SK-N-SH (cell line): ENCODE results near the gene MSH4. TPM values are rescaled to one million over a fixed set of nuclear protein-coding genes. Genes with fewer than 3 reads are reported as not detected.

Experiments used
- CTCF ChIA-PET: fragments of 300-600, 350-600 bp; formaldehyde crosslinking; extraction: SDS; loops from one replicate; lab custom pipeline; 2021; lab: Yijun Ruan, JAX
- POLR2A ChIA-PET: fragments of 350-600 bp; sonication (Branson Sonifier 250); formaldehyde crosslinking; extraction: SDS; loops from one replicate; lab custom pipeline; 2020; ENCODE audit warnings: antibody characterized with exemption, inconsistent platforms; lab: Yijun Ruan, JAX
- DNase-seq: peaks from one replicate; pipeline ENCODE4 v3.0.0; 2012
- H2AFZ ChIP-seq: fragments of 200-600 bp; sonication (generic); 2 replicates; pipeline ENCODE4 v1.8.1; 2016; ENCODE audit warnings: antibody characterized with exemption, mild to moderate bottlenecking, low read depth
- H3F3A ChIP-seq: fragments of 200-600 bp; sonication (generic); replicated peaks from 2 replicates; pipeline ENCODE3; 2016; ENCODE audit warnings: antibody characterized with exemption, mild to moderate bottlenecking; ENCODE audit not compliant: insufficient read depth
- H3K27ac ChIP-seq, 2 experiments: fragments of 200-500 bp in 1 of 2; fragments of 200-600 bp in 1 of 2; sonication (Bioruptor generic) in 1 of 2; sonication (generic), shearing (Covaris generic) in 1 of 2; 2 replicates each; pipeline versions ENCODE4 v1.5.1 to v1.6.1; 2014 to 2016; ENCODE audit warnings: low read depth in 2 of 2, inconsistent platforms in 1 of 2, low read length in 1 of 2, mild to moderate bottlenecking in 1 of 2, mixed read lengths in 1 of 2
- H3K27me3 ChIP-seq: fragments of 200-600 bp; sonication (generic), shearing (Covaris generic); 2 replicates; pipeline ENCODE4 v1.6.1; 2016; ENCODE audit warnings: mixed run types; ENCODE audit not compliant: insufficient read depth
- H3K36me3 ChIP-seq, 2 experiments: fragments of 200-500 bp in 1 of 2; fragments of 200-600 bp in 1 of 2; sonication (Bioruptor generic) in 1 of 2; sonication (generic) in 1 of 2; replicated peaks in 1 of 2; 2 replicates each; pipeline versions ENCODE3 to v1.5.1; 2014 to 2016; ENCODE audit warnings: low read length in 1 of 2, mild to moderate bottlenecking in 1 of 2; ENCODE audit not compliant: insufficient read depth in 2 of 2, control insufficient read depth in 1 of 2
- H3K4me1 ChIP-seq, 2 experiments: fragments of 200-500 bp in 1 of 2; fragments of 200-600 bp in 1 of 2; sonication (Bioruptor generic) in 1 of 2; sonication (generic), shearing (Covaris generic) in 1 of 2; 2 replicates each; pipeline versions ENCODE4 v1.5.1 to v1.6.1; 2014 to 2016; ENCODE audit warnings: low read depth in 1 of 2, low read length in 1 of 2, mixed run types in 1 of 2; ENCODE audit not compliant: insufficient read depth in 2 of 2, control insufficient read depth in 1 of 2
- H3K4me2 ChIP-seq: fragments of 200-600 bp; sonication (generic), shearing (Covaris generic); 2 replicates; pipeline ENCODE4 v1.6.1; 2017; ENCODE audit warnings: mixed run types
- H3K4me3 ChIP-seq, 2 experiments: fragments of 200-500 bp in 1 of 2; fragments of 200-600 bp in 1 of 2; sonication (Bioruptor generic) in 1 of 2; sonication (generic), shearing (Covaris generic) in 1 of 2; 2 replicates each; pipeline versions ENCODE4 v1.5.1 to v1.8.1; 2014 to 2016; ENCODE audit warnings: low read depth in 2 of 2, inconsistent platforms in 1 of 2, low read length in 1 of 2, mild to moderate bottlenecking in 1 of 2, mixed read lengths in 1 of 2, moderate library complexity in 1 of 2
- H3K79me2 ChIP-seq: fragments of 200-600 bp; sonication (generic); 2 replicates; pipeline ENCODE4 v1.8.1; 2017; ENCODE audit warnings: mild to moderate bottlenecking; ENCODE audit not compliant: insufficient read depth
- H3K9ac ChIP-seq: fragments of 200-600 bp; sonication (generic); 2 replicates; pipeline ENCODE4 v1.6.1; 2017; ENCODE audit warnings: mixed run types
- H3K9me2 ChIP-seq: fragments of 200-600 bp; sonication (generic); 2 replicates; pipeline ENCODE4 v1.6.1; 2017; ENCODE audit warnings: mixed run types
- H3K9me3 ChIP-seq: fragments of 200-600 bp; sonication (generic); 2 replicates; pipeline ENCODE4 v1.6.1; 2017; ENCODE audit warnings: mixed run types, mild to moderate bottlenecking, moderate library complexity
- H4K20me1 ChIP-seq: fragments of 200-600 bp; sonication (generic); 2 replicates; pipeline ENCODE4 v1.6.1; 2017; ENCODE audit warnings: mild to moderate bottlenecking, mixed run types; ENCODE audit not compliant: insufficient read depth
- CTCF ChIP-seq: fragments of 200-600 bp; sonication (generic); IDR thresholded peaks from 2 replicates; pipeline ENCODE4 v1.6.1; 2017; ENCODE audit warnings: antibody characterized with exemption, mild to moderate bottlenecking, moderate library complexity
- FOSL2 ChIP-seq: IDR thresholded peaks from 2 replicates; pipeline ENCODE4 v1.4.0; 2012; ENCODE audit warnings: low read depth, mild to moderate bottlenecking, moderate library complexity, borderline replicate concordance
- FOXM1 ChIP-seq: IDR thresholded peaks from 2 replicates; pipeline ENCODE4 v1.4.0; 2012; ENCODE audit warnings: low read depth, mild to moderate bottlenecking
- GABPA ChIP-seq: IDR thresholded peaks from 2 replicates; pipeline ENCODE4 v1.4.0; 2012; ENCODE audit warnings: low read depth, mild to moderate bottlenecking
- JUND ChIP-seq: IDR thresholded peaks from 2 replicates; pipeline ENCODE4 v1.4.0; 2012
- MEF2A ChIP-seq: IDR thresholded peaks from 2 replicates; pipeline ENCODE4 v1.4.0; 2012; ENCODE audit warnings: low read depth, borderline replicate concordance
- MXI1 ChIP-seq: IDR thresholded peaks from 2 replicates; pipeline ENCODE4 v1.6.1; 2012; ENCODE audit warnings: mild to moderate bottlenecking, low read depth, low read length, improper control_type of control experiment
- NFIC ChIP-seq: IDR thresholded peaks from 2 replicates; pipeline ENCODE4 v1.4.0; 2012; ENCODE audit warnings: borderline replicate concordance
- NRF1 ChIP-seq: IDR thresholded peaks from 2 replicates; pipeline ENCODE4 v1.6.1; 2012; ENCODE audit warnings: low read depth, mild to moderate bottlenecking, low read length
- RXRA ChIP-seq: IDR thresholded peaks from 2 replicates; pipeline ENCODE4 v1.4.0; 2012; ENCODE audit warnings: low read depth, mild to moderate bottlenecking, borderline replicate concordance
- SMC3 ChIP-seq: IDR thresholded peaks from 2 replicates; pipeline ENCODE4 v1.6.1; 2012; ENCODE audit warnings: low read depth, low read length, improper control_type of control experiment
- TCF12 ChIP-seq: IDR thresholded peaks from 2 replicates; pipeline ENCODE4 v1.4.0; 2012
- TEAD4 ChIP-seq: IDR thresholded peaks from 2 replicates; pipeline ENCODE4 v1.4.0; 2012; ENCODE audit warnings: mild to moderate bottlenecking, borderline replicate concordance; ENCODE audit not compliant: insufficient read depth
- YY1 ChIP-seq: IDR thresholded peaks from 2 replicates; pipeline ENCODE4 v1.4.0; 2012; ENCODE audit warnings: low read depth, mild to moderate bottlenecking
- ZBTB33 ChIP-seq: IDR thresholded peaks from 2 replicates; pipeline ENCODE4 v1.4.0; 2012; ENCODE audit warnings: low read depth, borderline replicate concordance
- WGBS: methylation state at CpG from one replicate; pipeline ENCODE4 v1.1.6; 2017; ENCODE audit warnings: low lambda C conversion rate; 5-methylcytosine and 5-hydroxymethylcytosine counted together
- polyA plus RNA-seq, 3 experiments: library from polyadenylated mRNA; depleted of rRNA; stranded (reverse); fragments of >200 nt; gene quantifications; 2 replicates each; pipeline ENCODE4 v1.2.3, GENCODE V29; 2012

Gene MSH4
- polyA plus RNA-seq, 1 of the 3 experiments (the other 2 are of a cell fraction) = not detected

GRCh38 chr1:75870951-75871350 lies 74.3 kb downstream of the MSH4 start:
- ChIA-PET POLR2A (no interaction called here), CTCF (no interaction called here)
- TF ChIP-seq SMC3 = no peak
- TF ChIP-seq FOXM1 = no peak
- no peak for TF ChIP-seq FOSL2
- TF ChIP-seq CTCF = no peak
- no peak for TF ChIP-seq NRF1
- no peak for TF ChIP-seq TEAD4
- TF ChIP-seq RXRA = no peak
- TF ChIP-seq TCF12 = no peak
- no peak for TF ChIP-seq JUND
- no peak for TF ChIP-seq NFIC
- no peak for TF ChIP-seq ZBTB33
- TF ChIP-seq YY1 = no peak
- TF ChIP-seq MEF2A = no peak
- no peak for TF ChIP-seq MXI1
- no peaks in the 10 kb centered on the region for H3K36me3 ChIP-seq
- H3K27me3 ChIP-seq = no peaks in the 10 kb centered on the region
- H3K4me1 ChIP-seq = no peaks in the 10 kb centered on the region
- no peak for DNase-seq
- H3K79me2 ChIP-seq = no peaks in the 10 kb centered on the region
- H4K20me1 ChIP-seq = no peaks in the 10 kb centered on the region
- H3K4me2 ChIP-seq = no peak overlapping the region
- no peak overlapping the region for H3K9ac ChIP-seq
- no peaks in the 10 kb centered on the region for H3K9me2 ChIP-seq
- no peaks in the 10 kb centered on the region for H3F3A ChIP-seq
- H3K27ac ChIP-seq = no peak overlapping the region
- H2AFZ ChIP-seq = no peak overlapping the region
- H3K4me3 ChIP-seq = no peak overlapping the region
- no peaks in the 10 kb centered on the region for H3K9me3 ChIP-seq
- WGBS = 0% methylated on average over 1 of the region's 1 CpG

- Histone ChIP-seq H3K36me3 (no peaks in the 10 kb centered on the region), H3K27me3 (no peaks in the 10 kb centered on the region), H4K20me1 (no peaks in the 10 kb centered on the region), H2AFZ (no peak overlapping the region), H3K9ac (no peak overlapping the region), H3K9me3 (no peaks in the 10 kb centered on the region), H3K9me2 (no peaks in the 10 kb centered on the region), H3F3A (no peaks in the 10 kb centered on the region), H3K79me2 (no peaks in the 10 kb centered on the region), H3K4me1 (no peaks in the 10 kb centered on the region; a peak in 1 of 4 replicates), H3K4me3 (no peak overlapping the region), H3K4me2 (no peak overlapping the region), H3K27ac (no peak overlapping the region)
- TF ChIP-seq GABPA (no peak), CTCF (no peak), TEAD4 (no peak)
- CTCF ChIA-PET = no interaction called here
- 23% methylated on average over 1 of the region's 1 CpG for whole genome bisulfite sequencing
- DNase-seq = no peak
- POLR2A ChIA-PET = no interaction called here
Observed at GRCh38 chr1:75879985-75880384, 83.3 kb downstream of the MSH4 start.
